ENCODE data around the gene CNTD1.
"Not testable (repeated sequence)": the region's sequence is repeated elsewhere in the genome, so short reads cannot be mapped to it uniquely, and the experiment has no call there.

The CNTD1 gene, protein sequence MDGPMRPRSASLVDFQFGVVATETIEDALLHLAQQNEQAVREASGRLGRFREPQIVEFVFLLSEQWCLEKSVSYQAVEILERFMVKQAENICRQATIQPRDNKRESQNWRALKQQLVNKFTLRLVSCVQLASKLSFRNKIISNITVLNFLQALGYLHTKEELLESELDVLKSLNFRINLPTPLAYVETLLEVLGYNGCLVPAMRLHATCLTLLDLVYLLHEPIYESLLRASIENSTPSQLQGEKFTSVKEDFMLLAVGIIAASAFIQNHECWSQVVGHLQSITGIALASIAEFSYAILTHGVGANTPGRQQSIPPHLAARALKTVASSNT

DNA sequence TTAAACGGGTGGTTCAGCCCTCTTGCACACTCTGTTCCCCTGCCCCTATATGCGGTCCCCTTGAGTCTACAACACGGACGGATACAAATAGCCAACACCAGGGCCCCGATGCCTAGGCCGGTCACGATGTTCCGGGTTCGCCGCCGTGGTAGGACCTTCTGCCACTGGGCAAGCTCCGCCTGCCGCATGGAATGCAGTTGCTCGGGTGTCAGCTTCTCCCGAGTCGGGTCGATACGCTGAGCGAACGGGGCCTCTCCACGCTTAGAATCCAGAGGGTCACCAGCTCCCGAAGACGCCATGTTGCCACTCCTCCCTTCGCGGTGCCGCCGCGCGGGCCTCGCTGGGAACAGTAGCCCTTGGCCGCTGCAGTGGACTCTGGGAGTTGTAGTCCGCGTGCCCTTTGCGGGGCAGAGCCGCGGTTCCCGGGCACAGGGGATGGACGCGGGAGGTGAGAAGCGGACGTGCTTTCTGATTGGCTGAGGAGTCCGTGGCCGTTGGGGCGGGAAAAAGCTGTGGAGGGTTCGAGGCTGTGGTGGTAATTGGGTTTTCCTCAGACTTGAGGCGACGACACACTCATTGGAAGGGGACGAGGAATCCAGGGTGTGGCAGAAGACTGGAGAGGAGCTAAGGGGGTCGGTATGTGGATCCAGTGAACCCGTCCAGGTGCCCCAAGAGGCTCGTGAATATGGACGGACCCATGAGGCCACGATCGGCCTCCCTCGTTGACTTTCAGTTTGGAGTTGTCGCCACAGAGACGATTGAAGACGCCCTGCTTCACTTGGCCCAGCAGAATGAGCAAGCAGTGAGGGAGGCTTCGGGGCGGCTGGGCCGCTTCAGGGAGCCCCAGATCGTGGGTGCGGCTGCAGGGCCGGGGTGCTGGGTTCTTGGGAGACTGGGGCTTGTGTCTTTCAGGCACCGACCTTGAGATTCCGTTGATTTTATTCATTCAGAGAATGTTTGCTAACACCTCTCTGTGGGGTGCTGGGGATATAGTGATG, at the start of gene CNTD1, which contains the start of gene COA3:
Gene CNTD1, plus strand, starts transcription at position 479 of the 998 bp plus-strand sequence. Its CDS starts 207 bp downstream, at position 686.
Gene COA3, minus strand, starts transcription at position 322 of the 998 bp plus-strand sequence. Its CDS starts 23 bp downstream, at position 299.
- peak; percentile 87 for DNase-seq

DNA sequence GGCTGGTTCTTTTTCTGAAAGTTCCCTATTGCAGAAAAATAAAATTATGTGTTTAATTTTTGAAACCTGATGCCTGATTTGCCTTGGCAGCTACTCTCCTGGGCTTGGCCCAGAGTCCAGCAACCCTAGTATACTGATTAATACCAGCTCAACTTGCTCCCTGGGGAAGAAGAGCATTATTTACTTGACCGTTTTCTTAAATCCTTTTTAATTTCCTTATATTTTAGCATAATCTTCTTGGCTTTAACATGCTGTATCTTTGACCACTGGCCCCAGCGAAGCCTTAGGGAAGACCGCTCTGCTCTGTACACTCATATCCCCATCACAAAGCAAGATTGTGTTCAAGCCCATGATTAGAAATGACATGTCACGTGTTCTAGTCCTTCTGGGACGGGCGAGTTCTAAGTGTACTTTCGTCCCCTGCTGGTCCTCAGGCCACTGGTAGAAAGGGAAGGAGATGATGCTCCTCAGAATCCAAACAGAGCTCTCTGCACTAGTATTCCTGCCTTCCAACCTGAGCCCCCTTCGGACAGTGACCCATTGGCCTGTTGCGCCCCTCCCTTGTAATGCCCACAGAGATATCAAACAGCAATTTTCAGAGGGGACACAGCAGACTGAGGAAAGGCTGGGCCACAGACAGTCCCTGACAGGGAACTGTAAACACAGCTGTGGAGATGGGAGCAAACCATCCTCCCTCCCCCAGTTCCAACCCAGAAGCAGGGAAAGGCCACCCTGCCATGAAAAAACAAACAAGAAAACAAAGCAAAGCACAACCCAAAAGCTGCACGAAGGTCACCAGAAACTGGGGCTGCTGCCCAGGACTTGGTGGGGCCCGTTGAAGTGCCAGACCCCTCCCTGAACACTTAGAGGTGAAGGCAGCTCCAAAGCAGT, 49.5 kb upstream of the CNTD1 start:
- no peak for DNase-seq

DNA sequence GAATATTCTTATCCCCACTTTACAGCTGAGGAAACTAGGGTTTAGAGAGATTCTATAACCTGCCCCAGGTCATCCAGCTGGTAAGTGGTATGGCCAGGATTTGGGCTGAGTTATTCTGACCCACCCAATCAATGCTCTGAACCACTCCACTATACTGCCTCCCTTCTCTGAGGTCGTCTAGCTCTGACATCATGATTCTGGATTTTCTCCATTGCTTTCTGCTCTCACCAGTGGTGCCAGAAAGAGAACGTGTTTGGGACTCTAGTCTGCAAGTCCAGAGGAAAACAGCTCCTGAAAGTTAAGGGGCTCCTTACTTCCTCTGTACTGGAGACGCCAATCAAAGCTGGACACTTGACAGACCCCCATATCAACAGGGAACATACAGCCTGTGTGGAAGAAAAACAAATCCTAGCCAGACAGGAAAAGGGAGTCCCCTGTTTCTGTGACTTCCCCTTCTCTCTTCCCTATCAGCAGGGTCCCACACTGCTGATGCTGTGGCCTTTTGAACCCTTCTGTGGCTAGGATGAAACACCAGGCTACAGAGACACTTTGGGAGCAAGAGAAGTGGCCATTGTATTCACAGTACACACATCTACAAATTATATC, 47.8 kb upstream of the CNTD1 start:
- no peak for DNase-seq

DNA sequence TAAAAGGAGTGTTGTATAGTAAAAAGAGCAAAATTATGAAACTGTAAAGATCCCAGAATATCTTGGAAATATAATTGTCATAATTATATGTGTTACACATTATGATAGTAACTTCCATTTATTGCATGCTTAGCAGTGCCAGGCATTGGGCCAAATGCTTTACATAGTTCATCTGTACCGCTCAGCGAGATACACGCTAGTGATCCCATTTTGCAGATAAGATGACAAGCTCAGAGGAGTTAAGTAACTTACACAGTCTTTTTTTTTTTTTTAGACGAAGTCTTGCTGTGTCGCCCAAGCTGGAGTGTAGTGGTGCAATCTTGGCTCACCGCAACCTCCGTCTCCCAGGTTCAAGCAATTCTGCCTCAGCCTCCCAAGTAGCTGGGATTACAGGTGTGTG, 47.0 kb upstream of the CNTD1 start:
- no peak for DNase-seq

DNA sequence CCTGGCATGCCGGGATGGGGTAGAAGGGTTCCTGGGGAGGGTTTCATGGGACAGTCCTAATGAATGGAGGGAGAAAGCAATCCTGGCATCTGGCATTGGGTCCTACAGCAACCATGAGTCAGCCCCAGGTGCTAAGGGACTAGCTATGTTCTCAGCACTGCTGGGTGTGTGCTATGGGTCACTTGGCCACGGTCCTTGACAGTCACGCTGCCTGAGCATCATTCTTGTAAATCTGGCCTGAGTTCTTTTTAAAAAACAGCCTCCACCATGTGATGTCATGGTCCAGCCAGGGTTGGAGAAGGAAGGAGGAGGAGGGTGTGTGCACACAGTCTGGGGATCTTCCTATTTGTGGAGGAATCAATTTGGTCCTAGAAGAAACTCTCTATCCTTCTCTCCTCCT, 43.9 kb upstream of the CNTD1 start:
- DNase-seq: no peak

DNA sequence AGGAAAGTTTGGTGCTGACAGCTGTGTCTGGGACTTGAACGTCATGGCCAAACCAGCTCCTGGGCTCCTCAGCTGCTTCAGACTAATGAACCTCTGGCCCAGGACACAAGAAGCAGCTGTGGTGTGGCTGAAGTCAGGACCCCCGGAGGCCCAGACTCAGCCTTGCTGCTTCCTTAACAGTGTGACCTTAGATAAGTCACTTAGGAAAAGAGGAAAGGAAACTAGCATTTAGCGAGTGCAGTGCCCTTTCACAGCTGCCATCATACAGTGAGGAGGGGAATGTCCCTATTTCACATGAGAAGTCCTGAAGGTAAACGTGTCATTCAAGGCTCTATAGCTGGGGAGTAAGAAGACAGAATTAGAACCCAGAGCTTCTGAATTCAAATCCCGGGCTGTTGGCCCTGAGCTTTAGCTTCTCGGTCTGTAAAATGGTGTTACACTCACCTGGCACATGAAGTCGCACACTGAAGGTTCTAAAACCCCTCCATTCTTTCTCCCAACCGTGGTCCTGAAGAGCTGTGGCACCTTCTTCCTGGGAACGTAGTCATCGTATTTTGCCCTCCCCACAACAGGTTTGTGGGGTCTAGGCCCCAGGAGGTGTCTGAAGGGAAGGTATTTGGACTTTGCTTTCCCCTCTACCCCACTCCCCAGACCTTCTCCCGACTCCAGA, 38.5 kb upstream of the CNTD1 start:
- no peak for DNase-seq

DNA sequence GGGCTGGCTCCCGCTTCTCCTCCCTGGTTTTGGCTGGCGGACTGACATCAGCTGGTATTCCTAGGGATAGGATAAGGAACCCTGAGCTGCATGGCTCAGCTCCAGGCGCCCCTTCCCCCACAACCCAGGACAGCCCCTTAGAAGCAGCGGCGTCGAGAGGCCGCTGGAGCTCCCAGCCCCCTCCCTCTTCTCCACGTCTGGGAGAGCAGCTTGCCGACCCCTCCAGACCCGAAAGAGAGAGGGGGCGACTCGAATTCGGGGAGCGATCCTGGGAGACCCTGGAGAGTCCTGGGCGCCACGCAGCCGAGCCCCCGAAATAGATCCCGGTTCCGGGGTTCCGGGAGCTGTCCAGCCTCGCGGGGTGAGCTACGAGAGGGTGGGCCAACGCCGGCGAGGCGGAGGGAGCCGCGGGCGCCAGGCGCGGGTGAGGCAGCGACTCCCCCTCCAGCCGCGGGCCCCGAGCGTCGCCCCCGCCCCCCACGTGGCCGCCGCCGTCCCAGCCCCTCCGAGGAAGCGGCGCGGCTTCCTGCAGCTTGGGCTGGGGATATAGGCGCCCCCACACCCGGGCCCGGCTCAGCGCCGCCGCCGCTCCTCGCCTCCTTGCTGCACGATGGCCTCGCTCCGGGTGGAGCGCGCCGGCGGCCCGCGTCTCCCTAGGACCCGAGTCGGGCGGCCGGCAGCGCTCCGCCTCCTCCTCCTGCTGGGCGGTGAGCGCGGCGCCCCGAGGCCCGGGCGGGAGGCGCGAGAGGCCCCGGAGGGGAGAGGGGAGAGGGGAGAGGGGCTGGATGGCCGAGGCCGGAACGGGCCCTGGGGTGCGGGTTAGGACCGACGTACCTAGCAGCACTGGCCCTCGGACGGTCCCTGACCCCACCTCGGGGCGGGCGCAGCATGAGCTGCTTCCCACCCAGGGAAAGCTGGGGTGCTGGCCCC, 37.7 kb upstream of the CNTD1 start, which contains the start of gene RAMP2:
Gene RAMP2, plus strand, starts transcription at position 576 of the 930 bp plus-strand sequence. Its CDS starts 35 bp downstream, at position 611.
- no peak for DNase-seq

DNA sequence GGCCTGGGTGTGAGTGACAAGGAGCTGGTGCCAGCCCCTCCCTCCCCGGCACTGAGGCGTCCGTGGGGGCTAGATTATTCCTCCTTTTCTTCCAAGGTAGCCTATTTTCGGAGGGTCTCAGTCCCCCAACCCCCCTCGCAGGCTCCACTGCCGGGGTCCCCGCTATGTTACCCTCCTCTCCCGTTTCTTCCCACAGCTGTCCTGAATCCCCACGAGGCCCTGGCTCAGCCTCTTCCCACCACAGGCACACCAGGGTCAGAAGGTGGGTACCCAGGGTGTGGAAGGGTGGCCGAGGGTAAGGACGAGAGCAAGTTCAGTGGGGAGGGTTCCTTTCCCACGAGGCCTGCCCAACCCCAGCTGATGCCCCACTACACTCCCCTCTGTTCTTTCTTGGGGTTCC, 37.0 kb upstream of the CNTD1 start:
- no peak for DNase-seq

DNA sequence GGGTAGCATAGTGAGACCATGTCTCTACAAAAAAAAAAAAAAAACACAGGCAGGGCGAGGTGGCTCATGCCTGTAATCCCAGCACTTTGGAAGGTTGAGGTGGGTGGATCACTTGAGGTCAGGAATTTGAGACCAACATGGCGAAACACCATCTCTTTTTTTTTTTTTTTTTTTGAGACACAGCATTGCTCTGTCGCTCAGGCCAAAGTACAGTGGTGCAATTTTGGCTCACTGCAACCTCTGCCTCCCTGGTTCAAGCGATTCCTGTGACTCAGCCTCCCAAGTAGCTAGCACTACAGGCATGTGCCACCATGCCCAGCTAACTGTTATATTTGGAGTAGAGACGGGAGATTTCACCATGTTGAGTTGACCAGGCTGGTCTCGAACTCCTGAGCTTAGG, 32.5 kb upstream of the CNTD1 start:
- no peak for DNase-seq

DNA sequence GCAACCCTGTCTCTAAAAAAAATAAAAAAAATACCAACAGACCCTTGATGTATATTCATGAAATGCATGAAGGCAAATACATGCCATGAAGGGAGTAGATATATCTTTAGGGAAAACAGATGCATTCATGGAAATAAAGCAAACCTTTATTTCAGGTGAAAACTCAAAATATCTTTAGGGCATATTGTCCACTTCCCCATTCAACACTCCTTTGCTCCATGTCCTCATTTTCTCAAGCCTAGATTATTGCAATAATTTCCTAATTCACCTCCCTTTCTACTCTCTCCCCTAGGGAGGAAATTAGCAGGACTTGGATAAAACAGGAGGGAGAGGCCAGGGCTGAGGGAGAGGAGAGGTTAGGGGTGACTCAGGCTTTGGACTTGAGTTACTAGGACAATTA, 31.1 kb upstream of the CNTD1 start:
- DNase-seq: no peak

DNA sequence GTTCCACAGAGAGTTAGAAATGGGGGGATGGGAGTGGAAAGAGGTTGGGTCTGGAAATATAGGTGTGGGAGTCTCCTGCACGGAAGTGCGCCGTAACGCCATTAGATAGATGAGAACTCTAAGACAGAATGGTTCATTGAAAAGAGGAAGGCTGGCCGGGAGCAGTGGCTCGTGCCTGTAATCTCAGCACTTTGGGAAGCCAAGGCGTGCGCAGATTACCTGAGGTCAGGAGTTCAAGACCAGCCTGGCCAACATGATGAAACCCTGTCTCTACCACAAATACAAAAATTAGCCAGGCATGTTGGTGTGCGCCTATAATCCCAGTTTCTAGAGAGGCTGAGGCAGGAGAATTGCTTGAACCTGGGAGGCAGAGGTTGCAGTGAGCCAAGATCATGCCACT, 30.7 kb upstream of the CNTD1 start:
- not testable (repeated sequence) for DNase-seq

DNA sequence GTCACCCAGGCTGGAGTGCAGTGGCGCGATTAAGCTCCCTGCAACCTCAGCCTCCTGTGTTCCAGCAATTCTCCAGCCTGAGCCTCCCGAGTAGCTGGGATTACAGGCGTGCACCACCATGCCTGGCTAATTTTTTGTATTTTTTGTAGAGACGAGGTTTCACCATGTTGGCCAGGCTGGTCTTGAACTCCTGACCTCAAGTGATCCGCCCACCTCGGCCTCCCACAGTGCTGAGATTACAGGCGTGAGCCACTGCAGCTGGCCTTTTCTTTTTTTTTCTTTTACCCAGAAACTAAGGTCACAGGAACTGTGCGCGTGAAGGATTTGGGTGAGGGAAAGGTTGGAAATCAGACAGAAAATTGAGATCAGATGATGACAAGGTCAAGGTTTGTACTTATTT, 28.7 kb upstream of the CNTD1 start:
- DNase-seq: not testable (repeated sequence)

DNA sequence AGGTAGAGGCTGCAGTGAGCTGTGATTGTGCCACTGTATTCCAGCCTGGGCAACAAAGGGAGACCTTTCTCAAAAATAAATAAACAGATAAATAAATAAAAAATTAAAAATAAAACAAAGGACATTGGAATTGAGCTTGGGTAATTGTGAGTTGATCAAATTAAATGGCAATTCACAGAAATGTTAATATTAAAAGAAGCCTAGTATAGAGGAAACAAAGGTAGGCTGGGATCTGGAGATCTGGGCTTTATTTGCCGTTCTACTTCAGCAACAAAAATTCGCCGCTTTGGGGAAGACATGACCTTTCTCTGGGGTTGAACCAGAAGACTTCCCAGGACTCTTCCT, 25.7 kb upstream of the CNTD1 start:
- no peak for DNase-seq

DNA sequence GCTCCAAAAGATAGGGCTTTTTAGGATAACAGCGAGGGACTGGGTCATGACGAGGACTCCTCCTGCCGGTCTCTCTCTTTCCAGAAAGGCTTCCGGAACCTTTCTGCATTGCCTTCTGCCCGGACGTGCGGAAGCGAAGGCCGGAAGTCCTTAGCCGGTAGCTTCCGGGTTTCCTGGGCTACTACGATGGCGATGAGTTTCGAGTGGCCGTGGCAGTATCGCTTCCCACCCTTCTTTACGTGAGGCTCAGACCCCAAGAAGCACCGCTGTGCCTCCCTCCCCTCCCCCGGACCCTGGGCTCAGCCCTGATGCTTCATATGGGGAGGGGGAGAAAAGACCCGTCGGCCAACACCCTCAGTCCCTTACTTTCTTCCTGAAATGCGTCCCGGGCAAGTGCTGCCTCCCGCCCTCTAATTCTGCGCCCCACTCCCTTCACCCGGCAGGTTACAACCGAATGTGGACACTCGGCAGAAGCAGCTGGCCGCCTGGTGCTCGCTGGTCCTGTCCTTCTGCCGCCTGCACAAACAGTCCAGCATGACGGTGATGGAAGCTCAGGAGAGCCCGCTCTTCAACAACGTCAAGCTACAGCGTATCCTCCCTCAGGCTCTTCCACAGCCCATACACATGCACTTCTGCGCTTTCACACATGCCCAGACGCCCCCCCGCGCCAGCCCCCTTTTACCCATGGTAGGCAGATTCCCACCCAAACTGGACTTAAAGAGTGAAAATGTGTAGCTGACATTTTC, 25.2 kb upstream of the CNTD1 start, which contains the start of gene VPS25:
Gene VPS25, plus strand, starts transcription at position 160 of the 746 bp plus-strand sequence. Its CDS starts 27 bp downstream, at position 187.
- peak; percentile 85 for DNase-seq

DNA sequence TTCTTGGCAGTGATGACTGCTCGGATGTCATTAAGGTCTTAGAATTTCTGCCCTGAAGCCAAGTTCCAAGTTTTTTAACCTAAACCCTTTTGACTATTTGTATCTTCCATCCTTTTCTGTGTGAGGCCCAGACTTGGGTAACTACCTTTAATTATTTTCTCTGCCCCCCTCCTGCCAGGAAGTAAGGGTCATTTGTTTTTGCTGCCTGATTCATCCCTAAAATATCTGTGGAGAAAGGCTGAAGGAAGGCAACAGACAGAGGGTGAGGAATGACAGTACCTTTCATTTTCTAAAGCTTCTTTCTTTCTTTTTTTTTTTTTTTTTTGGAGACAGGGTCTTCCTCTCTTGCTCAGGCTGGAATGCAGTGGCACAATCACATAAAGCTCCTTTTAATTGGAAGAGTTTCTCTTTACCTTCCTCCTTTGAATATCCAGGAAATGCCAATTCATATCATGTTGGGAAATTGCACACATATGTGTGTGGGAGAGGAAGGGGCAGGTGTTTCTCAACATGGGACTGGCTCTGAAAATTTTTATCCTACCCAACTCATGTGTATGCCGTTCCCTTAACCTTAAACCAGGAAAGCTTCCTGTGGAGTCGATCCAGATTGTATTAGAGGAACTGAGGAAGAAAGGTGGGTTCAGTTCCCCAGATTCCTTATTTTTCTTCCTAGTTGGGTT, 24.5 kb upstream of the CNTD1 start:
- no peak for DNase-seq

DNA sequence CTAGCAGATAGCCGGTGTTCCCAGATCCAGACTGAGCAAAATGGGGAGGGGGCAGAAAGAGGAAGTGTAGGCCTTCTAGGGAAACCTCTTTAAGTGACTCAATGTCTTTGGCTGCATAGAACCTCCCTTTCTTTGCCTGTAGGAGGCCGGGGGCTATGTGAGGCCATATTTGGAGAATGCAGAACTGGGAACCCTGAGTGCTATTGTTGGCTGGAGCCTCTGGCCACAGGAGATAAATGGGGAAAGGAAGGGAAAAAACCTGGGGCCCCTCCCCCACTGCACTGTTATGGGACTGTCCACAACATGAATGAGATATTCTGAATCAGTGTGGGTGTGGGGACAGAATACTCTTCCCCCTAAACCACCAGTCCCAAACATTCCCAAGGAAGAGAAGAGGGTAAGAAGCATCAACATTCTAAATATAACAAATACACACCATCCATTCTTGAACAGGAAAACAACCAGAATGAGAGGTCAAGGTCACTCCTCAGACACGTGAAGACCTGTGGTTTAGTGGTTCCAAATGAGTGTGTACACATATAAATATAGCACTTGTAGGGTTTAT, 23.0 kb upstream of the CNTD1 start:
- DNase-seq: no peak

DNA sequence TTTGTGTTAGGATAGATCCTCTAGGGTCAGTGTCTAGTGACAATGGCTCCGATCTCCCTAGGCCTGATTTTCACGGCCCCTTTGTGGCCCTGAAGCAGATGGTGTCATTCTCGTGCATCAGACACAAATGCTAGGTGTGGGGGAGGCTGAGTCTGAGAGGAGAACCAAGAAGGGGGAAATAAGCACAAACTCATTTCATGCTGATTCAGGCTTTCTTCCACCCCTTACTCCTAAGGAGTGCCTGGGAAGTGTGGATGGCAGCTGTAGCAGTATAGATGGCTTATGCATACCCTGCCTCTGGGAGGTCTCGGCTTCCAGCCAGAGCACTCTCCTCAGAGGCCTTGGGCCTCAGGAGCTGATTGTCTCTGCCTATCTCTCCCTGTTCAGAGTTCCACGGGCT, 20.1 kb upstream of the CNTD1 start:
- DNase-seq: no peak

DNA sequence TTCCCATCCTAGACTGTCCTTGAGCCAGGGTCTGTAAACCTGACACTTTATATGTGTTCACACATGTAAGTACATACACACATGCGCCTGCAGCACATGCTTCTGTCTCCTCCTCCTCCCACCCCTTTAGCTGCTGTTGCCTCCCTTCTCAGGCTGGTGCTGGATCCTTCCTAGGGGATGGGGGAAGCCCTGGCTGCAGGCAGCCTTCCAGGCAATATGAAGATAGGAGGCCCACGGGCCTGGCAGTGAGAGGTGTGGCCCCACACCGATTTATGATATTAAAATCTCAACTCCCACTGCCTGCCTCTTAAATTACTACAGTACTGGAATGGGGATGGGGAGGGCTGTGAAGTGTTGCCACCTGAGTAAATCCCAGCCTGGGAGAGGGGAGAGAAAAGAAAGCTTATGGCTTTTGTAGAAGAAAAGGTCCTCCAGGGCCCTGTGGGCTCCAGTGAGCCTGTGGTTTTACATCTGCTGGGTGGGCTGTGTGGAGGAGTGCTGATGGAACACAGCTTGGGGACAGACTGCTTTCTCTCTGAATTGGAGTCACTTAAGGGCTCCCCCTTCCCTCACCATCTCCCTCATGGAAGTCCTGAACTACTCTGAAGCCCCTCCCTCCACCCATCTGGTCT, 19.2 kb upstream of the CNTD1 start:
- no peak for DNase-seq
